Measurements from ENCODE around the gene LMAN2L.

- no peak for TF ChIP-seq CTCF (IDR thresholded peaks at IDR 0.05)
- no peak for TF ChIP-seq EP300 (IDR thresholded peaks at IDR 0.05)
- TF ChIP-seq POLR2AphosphoS5 (IDR thresholded peaks at IDR 0.05) = no peak
- no peak for TF ChIP-seq POLR2A (IDR thresholded peaks at IDR 0.05)
Observed at GRCh38 chr2:96661324-96661723, 78.5 kb downstream of the LMAN2L start.
